Activated T-helper 17 cell treated with anti-CD3 and anti-CD28 coated beads, Interleukin-2, amount 50 U/mL, for 72 hours (primary cell): Measurements from ENCODE around the gene PPM1L. TPM values are rescaled to one million over a fixed set of nuclear protein-coding genes. Genes with fewer than 3 reads are reported as not detected.

Experiments used
- ATAC-seq: fragments of 150-1000 bp; cut with Tn5 transposase; replicated peaks from 2 replicates; pipeline ENCODE4 v1.10.0; 2021; ENCODE audit warnings: mild to moderate bottlenecking, moderate library complexity
- H3K27ac Mint-ChIP-seq: one replicate; pipeline ENCODE4 v1.8.0; 2022; ENCODE audit warnings: mixed read lengths
- H3K27me3 Mint-ChIP-seq: one replicate; pipeline ENCODE4 v1.8.0; 2022; ENCODE audit warnings: mixed read lengths
- H3K36me3 Mint-ChIP-seq: one replicate; pipeline ENCODE4 v1.8.0; 2022; ENCODE audit warnings: low read depth, mild to moderate bottlenecking, mixed read lengths
- H3K4me1 Mint-ChIP-seq: one replicate; pipeline ENCODE4 v1.8.0; 2022; ENCODE audit warnings: mixed read lengths
- H3K4me3 Mint-ChIP-seq: one replicate; pipeline ENCODE4 v1.8.0; 2022; ENCODE audit warnings: mild to moderate bottlenecking, mixed read lengths
- H3K9me3 Mint-ChIP-seq: one replicate; pipeline ENCODE4 v1.8.0; 2022; ENCODE audit warnings: mixed read lengths
- total RNA-seq, 2 donors: library from RNA; stranded (reverse); gene quantifications; one replicate each; pipeline ENCODE4 v1.2.3, GENCODE V29; 2022

The PPM1L gene
- total RNA-seq, 2 donors from 2014 or later = 2.1 to 3.1 TPM

DNA sequence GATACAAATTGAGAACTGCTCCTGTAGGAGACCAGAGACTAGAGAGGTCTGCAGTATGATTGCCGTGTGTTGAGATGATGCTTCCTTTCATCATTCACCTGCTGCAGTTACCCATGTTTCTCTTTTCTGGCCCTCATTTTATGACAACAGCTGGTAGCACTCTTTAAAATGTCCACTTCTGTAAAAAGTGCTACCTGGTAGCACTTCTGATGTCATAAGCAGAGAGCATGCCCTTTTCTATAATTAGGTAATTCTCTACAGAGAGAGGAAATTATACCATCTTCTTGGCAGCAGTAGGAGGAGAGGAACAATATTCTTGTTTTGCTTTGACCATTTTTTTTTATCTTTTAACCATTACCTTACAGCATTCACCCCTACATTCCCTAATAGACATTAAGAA is 123.8 kb downstream of the PPM1L start:
- Mint-ChIP-seq H3K36me3 (no peaks in the 10 kb centered on the region), H3K4me3 (no peak overlapping the region), H3K9me3 (peaks cover 4% of the 10 kb centered on the region), H3K27me3 (no peaks in the 10 kb centered on the region), H3K27ac (no peak overlapping the region), H3K4me1 (no peaks in the 10 kb centered on the region)
- ATAC-seq = no peak

DNA sequence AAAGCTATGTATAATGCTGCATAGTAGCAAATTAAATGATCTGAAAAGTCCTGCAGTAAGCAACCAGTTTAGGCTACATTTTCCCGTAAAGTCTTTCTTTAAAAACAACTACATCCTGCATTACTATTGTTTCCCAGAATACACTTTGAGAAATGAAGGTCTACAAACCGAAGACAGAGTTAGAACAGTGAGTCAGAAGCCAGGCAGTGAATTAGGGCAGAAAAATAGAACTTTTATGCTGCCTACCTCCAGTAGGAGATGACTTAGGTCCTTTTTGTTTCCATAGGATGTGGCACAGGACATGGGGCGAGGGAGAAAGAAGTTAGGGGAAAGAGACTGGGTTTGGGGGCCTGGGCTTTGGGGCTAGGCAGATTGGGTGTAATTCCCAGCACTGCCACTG is 127.3 kb downstream of the PPM1L start:
- Mint-ChIP-seq H3K27me3 (no peaks in the 10 kb centered on the region), H3K4me3 (no peak overlapping the region), H3K4me1 (no peaks in the 10 kb centered on the region), H3K9me3 (peaks cover 5% of the 10 kb centered on the region), H3K27ac (no peak overlapping the region), H3K36me3 (no peaks in the 10 kb centered on the region)
- no peak for ATAC-seq

DNA sequence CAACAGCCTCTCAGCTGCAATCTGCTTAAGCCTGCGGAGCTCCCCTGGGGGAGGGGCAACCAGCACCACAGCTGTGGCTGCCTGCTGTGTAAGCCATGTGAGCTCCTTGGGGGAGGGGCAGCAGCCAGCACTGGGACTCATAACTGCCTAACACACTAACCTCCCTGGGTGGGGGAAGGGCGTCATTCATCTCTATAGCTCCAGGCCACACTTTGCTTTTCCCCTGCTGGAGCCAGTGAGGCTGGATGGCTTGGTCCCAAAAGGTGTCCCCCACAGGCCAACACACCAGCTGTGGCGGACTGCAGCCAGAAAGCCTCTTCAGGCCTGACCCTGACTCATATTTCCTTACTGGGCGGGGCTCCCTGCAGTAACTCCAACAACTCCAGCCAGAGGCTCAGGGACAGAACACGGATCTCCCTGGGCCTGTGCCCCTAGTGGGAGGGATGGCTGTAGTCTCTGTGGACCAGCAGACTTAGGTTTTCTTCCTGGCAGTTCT is 129.8 kb downstream of the PPM1L start:
- H3K4me1 Mint-ChIP-seq = no peaks in the 10 kb centered on the region
- no peak for ATAC-seq
- H3K27me3 Mint-ChIP-seq = no peaks in the 10 kb centered on the region
- H3K9me3 Mint-ChIP-seq = peaks cover 10% of the 10 kb centered on the region
- no peaks in the 10 kb centered on the region for H3K36me3 Mint-ChIP-seq
- no peak overlapping the region for H3K4me3 Mint-ChIP-seq
- no peak overlapping the region for H3K27ac Mint-ChIP-seq

DNA sequence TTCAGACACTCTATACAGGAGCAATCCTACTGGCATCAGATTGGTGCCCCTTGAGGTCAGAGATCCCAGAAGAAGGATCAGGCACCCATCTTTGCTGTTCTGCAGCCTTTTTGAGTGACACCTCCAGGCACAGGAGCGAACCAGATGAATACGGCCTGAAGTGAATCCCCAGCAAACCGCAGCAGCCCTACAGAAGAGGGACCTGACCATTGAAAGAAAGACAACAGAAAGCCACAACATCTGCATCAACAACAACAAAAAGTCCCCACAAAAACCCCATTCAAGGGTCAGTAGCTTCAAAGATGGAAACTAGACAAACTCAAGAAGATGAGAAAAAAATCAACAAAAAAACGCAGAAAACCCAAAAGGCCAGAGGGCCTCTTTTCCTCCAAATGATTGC is 130.4 kb downstream of the PPM1L start:
- H3K4me3 Mint-ChIP-seq = no peak overlapping the region
- no peaks in the 10 kb centered on the region for H3K27me3 Mint-ChIP-seq
- H3K4me1 Mint-ChIP-seq = no peaks in the 10 kb centered on the region
- peaks cover 10% of the 10 kb centered on the region for H3K9me3 Mint-ChIP-seq
- H3K36me3 Mint-ChIP-seq = no peaks in the 10 kb centered on the region
- H3K27ac Mint-ChIP-seq = no peak overlapping the region
- no peak for ATAC-seq

DNA sequence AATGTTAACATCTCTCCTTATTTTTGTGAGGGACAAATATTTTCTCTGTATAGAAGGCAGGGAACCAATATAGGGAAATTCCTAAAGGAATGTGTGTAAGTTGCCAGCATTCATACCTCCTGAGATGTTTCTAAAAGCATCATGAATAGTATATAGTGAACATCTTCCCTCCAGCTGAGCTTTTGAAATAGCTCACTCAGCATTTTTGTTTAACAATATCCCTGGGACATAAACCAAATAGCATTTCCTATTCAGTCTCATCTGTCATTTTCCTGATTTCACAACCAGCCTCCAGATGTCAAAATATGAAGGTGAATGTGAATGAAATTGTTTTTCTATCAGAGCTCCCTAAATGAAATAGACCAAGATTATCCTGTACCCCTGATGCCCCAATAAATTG is 137.2 kb downstream of the PPM1L start:
- Mint-ChIP-seq H3K36me3 (no peaks in the 10 kb centered on the region), H3K27ac (no peak overlapping the region), H3K4me1 (no peaks in the 10 kb centered on the region), H3K4me3 (no peak overlapping the region), H3K27me3 (no peaks in the 10 kb centered on the region), H3K9me3 (peaks cover 5% of the 10 kb centered on the region)
- ATAC-seq = no peak

DNA sequence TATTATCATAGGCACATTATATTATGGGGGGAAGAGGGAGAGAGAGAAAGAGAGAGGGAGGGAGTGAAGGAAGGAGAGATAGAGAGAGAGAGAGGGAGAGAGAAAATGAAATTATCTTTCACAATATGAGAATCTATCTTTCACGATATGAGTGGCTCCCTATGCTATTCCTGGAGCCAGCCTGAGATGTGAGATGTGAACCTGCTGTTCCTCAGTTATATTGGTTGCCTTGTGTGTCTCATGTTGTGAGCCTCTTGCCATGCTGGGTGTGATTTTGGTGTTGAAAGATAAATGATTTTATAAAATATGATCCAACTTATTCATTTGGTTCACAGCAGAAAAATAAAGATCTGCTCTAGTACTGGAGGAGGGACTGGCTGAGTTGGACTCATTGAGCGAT is 148.7 kb downstream of the PPM1L start:
- Mint-ChIP-seq H3K27ac (no peak overlapping the region), H3K27me3 (no peaks in the 10 kb centered on the region), H3K36me3 (no peaks in the 10 kb centered on the region)

DNA sequence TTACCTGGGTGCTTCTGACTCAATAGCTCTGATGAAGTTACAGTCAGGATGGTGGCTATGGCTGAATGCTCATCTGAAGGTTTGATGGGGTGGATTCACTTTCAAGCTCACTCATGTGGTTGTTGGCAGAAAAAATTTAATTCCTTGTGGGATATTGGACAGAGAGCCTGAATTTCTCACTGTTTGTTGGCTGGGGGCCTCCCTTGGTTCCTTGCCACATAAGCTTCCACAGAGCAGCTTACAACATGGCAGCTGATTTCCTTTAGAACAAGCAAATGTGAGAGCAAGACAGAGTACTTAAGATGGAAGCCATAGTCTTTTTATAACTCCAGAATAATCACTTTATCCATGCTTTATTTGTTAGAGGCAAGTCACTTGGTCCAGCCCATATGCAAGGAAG is 150.6 kb downstream of the PPM1L start:
- H3K4me3 Mint-ChIP-seq = no peak overlapping the region

More for the DNA sequence above, 148.7 kb downstream of the PPM1L start:
- H3K4me3 Mint-ChIP-seq = no peak overlapping the region
- no peak for ATAC-seq
- no peaks in the 10 kb centered on the region for H3K4me1 Mint-ChIP-seq
- peaks cover 6% of the 10 kb centered on the region for H3K9me3 Mint-ChIP-seq

DNA sequence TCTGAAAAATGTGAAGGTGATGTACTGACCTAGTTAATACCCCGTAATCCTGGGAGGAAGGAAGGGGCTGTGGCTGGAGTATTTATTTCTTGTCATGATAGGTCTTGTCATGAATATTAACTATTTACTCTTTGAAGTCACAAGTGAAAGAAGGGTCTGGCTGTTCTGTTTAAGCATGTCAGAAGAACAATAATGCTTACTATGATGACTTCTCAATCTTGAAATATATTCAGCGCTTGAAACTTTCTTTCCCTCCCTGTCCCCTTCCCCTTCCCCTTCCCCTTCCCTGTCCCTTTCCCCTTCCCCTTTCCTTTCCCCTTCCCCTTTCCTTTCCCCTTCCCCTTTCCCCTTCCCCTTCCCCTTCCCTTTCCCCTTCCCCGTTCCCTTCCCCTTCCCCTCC is 153.9 kb downstream of the PPM1L start:
- ATAC-seq = no peak

More for the DNA sequence above, 150.6 kb downstream of the PPM1L start:
- H3K4me1 Mint-ChIP-seq = no peaks in the 10 kb centered on the region
- no peak for ATAC-seq
- no peaks in the 10 kb centered on the region for H3K36me3 Mint-ChIP-seq
- no peaks in the 10 kb centered on the region for H3K27me3 Mint-ChIP-seq
- no peak overlapping the region for H3K27ac Mint-ChIP-seq
- H3K9me3 Mint-ChIP-seq = peaks cover 6% of the 10 kb centered on the region

DNA sequence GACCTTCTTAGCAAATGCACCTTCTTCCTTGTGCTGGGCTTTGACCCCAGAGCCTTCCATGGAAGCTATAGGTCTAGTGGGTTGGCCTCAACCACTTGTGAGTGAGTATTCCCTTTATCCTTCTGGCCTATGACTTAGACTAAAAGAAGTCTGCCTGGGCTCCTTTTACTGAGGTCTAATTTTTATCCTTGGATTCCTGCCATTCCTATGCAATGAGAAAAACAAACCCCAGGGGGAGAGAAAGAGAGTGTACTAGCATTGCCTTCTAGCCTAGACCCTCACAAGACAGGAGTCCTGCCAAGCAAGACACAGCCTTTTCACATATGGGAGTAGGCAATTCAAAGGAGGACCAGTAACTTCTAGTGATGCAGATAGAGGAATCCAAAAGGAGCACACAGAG is 155.4 kb downstream of the PPM1L start:
- Mint-ChIP-seq H3K4me3 (no peak overlapping the region), H3K27me3 (no peaks in the 10 kb centered on the region), H3K36me3 (no peaks in the 10 kb centered on the region), H3K4me1 (no peaks in the 10 kb centered on the region), H3K27ac (no peak overlapping the region), H3K9me3 (peaks cover 6% of the 10 kb centered on the region)
- ATAC-seq = no peak

More for the DNA sequence above, 153.9 kb downstream of the PPM1L start:
- H3K27ac Mint-ChIP-seq = no peak overlapping the region
- H3K4me3 Mint-ChIP-seq = no peak overlapping the region
- no peaks in the 10 kb centered on the region for H3K36me3 Mint-ChIP-seq
- H3K4me1 Mint-ChIP-seq = no peaks in the 10 kb centered on the region
- H3K27me3 Mint-ChIP-seq = no peaks in the 10 kb centered on the region
- peaks cover 6% of the 10 kb centered on the region for H3K9me3 Mint-ChIP-seq

DNA sequence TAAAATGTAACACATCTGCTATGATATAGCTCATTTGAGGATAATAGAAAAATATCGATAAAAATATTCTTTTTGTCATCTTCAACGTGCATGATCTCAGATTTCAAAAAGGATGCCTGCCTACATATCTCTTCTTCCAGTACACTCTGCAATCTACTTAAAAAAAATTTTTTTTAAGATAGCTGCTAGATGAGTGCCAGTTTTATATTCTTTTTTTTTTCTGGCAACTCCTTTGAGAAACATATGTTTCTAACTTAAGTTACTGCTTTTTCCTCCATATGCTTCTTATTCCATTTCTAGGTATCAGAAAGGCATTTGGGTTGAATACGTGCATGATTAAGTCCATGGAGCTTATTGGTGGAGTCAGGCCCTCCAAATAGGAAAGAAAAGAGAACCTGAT is 160.4 kb downstream of the PPM1L start:
- Mint-ChIP-seq H3K27me3 (no peaks in the 10 kb centered on the region), H3K9me3 (no peaks in the 10 kb centered on the region), H3K36me3 (no peaks in the 10 kb centered on the region), H3K4me1 (no peaks in the 10 kb centered on the region), H3K27ac (no peak overlapping the region), H3K4me3 (no peak overlapping the region)
- ATAC-seq = no peak

DNA sequence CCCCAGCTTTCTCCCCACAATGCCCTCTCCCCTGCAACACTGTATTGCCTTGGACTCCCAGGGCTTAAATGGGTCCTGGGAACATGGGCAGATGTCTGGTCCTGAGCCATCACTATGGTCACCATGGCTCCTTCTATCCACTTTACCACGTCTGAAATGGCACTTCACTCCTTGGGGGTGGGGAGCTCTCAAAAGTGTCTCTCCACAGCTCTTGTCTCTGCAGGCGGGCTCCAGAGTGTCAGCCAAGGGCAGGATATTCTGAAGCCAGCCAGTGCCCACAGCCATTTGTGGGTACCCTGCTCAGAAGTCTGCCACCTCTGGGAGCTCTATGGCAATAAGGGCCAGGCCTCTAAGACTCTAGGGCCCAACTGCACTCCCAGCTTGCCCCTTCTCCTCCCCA is 163.9 kb downstream of the PPM1L start:
- no peaks in the 10 kb centered on the region for H3K4me1 Mint-ChIP-seq
- H3K27ac Mint-ChIP-seq = no peak overlapping the region
- no peaks in the 10 kb centered on the region for H3K9me3 Mint-ChIP-seq
- no peak overlapping the region for H3K4me3 Mint-ChIP-seq
- ATAC-seq = no peak
- no peaks in the 10 kb centered on the region for H3K36me3 Mint-ChIP-seq
- H3K27me3 Mint-ChIP-seq = no peaks in the 10 kb centered on the region

DNA sequence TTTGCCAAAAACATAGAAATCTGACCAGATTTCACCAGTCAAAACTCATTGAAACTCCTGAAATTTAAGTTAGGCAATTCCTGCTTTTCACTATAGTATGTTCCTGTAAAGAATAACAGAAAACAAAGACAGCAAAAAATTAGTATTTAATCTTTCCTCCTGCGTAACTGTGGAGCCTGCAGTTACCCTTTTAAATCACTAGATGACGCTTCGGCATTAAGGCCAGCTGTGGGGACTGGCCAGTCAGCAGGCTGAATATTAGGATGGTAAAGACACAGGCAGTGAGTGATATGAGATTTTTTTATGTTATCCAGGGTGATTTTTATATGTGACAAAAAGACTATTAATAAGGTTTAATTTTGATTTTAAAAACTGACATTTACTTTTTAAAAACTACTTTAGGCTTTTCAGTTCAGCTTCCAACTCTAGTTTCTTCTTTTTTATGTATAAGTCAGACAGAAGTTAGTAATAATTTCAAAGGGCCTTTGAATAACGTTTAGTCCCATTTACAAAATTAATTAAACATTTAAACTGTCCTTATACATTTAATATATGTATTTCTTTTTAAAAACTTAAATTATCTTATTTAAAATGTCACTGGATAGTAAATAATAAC is 165.1 kb downstream of the PPM1L start:
- ATAC-seq = no peak
- Mint-ChIP-seq H3K4me3 (no peak overlapping the region), H3K27me3 (no peaks in the 10 kb centered on the region)

DNA sequence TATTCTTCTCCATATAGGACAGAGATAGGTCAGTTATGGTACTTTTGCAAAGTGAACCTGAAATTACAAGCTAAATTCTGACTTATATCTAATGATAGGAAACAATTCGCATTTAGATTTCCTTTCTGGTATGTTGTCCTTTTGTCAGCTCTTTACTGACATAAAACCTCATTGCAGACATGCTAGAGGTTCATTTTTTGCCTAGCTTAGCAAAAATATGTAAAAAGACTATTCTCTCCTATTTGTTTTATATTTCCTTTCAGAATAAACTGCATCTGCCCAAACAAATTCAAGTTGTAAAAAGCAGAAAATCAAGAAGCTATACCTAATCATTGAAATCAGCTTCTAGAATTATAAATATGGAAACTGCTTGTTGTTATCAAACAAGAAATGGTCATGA is 168.7 kb downstream of the PPM1L start:
- H3K9me3 Mint-ChIP-seq = no peaks in the 10 kb centered on the region
- no peaks in the 10 kb centered on the region for H3K4me1 Mint-ChIP-seq
- H3K27ac Mint-ChIP-seq = no peak overlapping the region
- H3K36me3 Mint-ChIP-seq = no peaks in the 10 kb centered on the region
- H3K4me3 Mint-ChIP-seq = no peak overlapping the region
- no peaks in the 10 kb centered on the region for H3K27me3 Mint-ChIP-seq
- ATAC-seq = no peak

More for the DNA sequence above, 165.1 kb downstream of the PPM1L start:
- no peaks in the 10 kb centered on the region for H3K9me3 Mint-ChIP-seq
- no peak overlapping the region for H3K27ac Mint-ChIP-seq
- H3K36me3 Mint-ChIP-seq = no peaks in the 10 kb centered on the region
- no peaks in the 10 kb centered on the region for H3K4me1 Mint-ChIP-seq

DNA sequence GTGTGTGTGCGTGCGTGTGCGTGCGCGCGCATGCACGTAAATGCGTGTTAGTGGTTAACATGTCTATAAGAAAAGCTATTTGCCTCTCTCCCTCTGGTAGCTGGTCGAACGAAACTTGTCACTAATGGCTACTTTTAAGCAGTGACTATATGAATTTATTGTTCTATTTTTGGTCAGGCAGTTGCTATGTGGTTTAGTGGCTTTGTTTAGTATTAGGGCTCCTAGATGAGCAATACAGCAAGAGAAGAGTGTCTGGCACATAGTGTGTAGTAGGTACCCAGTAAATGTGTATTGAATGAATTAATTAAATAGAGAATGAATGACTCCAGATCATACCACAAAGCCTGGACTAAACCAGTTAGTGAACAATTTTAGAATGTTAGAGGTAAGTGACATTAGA is 171.6 kb downstream of the PPM1L start:
- peaks cover 3% of the 10 kb centered on the region for H3K27me3 Mint-ChIP-seq
- ATAC-seq = no peak
- H3K36me3 Mint-ChIP-seq = no peaks in the 10 kb centered on the region
- H3K4me3 Mint-ChIP-seq = no peak overlapping the region
- H3K4me1 Mint-ChIP-seq = no peaks in the 10 kb centered on the region
- H3K27ac Mint-ChIP-seq = no peak overlapping the region
- no peaks in the 10 kb centered on the region for H3K9me3 Mint-ChIP-seq

DNA sequence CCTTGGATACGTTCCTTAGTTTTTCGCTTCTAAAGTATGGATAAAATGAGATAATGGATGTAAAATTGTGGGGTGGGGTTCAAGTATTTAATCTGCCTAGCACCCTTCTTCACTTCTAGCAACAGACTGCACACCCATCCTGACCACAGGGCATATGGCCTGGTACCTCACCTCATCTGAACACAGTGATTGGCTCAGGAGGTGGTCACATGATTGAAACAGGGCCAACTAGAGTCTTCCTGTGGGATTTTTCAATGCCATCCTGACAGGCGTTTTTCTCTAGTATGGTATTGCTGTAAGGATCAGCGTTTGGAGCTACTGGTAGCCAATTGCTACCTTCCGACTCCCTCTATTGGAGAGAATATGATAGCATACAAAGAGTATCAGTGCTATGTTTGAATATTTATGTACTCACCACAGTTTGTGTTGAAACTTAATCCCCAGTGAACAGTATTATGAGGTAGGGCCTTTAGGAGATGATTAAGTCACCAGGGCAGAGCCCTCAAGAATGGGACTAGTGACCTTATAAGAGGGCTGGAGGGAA is 172.2 kb downstream of the PPM1L start:
- H3K27me3 Mint-ChIP-seq = peaks cover 3% of the 10 kb centered on the region
- no peaks in the 10 kb centered on the region for H3K4me1 Mint-ChIP-seq
- no peak overlapping the region for H3K4me3 Mint-ChIP-seq
- H3K36me3 Mint-ChIP-seq = no peaks in the 10 kb centered on the region
- ATAC-seq = no peak
- H3K9me3 Mint-ChIP-seq = no peaks in the 10 kb centered on the region
- H3K27ac Mint-ChIP-seq = no peak overlapping the region
